Thoracic aorta (tissue), 2 donors: ENCODE results near the gene DHPS. TPM values are rescaled to one million over a fixed set of nuclear protein-coding genes. Genes with fewer than 3 reads are reported as not detected.
"Not testable (repeated sequence)": the region's sequence is repeated elsewhere in the genome, so short reads cannot be mapped to it uniquely, and the experiment has no call there.

Experiments used
- ATAC-seq: fragments of 150-250 bp; one replicate; pipeline ENCODE4 v1.8.0; 2017; ENCODE audit warnings: low read depth; ENCODE audit not compliant: insufficient number of reproducible peaks, low FRiP score
- DNase-seq: peaks from one replicate; pipeline ENCODE4 v3.0.0-alpha.2; 2020; ENCODE audit warnings: low spot score
- H3K27ac ChIP-seq, 2 donors: fragments of 200-600 bp; sonication (generic); 1 replicate in 1 of 2; 2 replicates in 1 of 2; pipeline ENCODE4 v1.5.1; 2016; ENCODE audit warnings: mild to moderate bottlenecking in 2 of 2, moderate library complexity in 2 of 2
- H3K27me3 ChIP-seq: fragments of 200-600 bp; sonication (generic); replicated peaks from 2 replicates; pipeline ENCODE4 v1.6.0; 2016; ENCODE audit warnings: mild to moderate bottlenecking; ENCODE audit not compliant: insufficient read depth
- H3K36me3 ChIP-seq: fragments of 200-600 bp; sonication (generic); one replicate; pipeline ENCODE4 v1.5.1; 2016
- H3K4me1 ChIP-seq, 2 donors: fragments of 200-600 bp; sonication (generic); 1 replicate in 1 of 2; 2 replicates in 1 of 2; pipeline versions ENCODE4 v1.5.1 to v1.6.0; 2016; ENCODE audit warnings: low read depth in 2 of 2, mild to moderate bottlenecking in 1 of 2; ENCODE audit not compliant: control insufficient read depth in 1 of 2
- H3K4me3 ChIP-seq: fragments of 200-600 bp; sonication (generic); 2 replicates; pipeline ENCODE4 v1.5.1; 2016; ENCODE audit warnings: mild to moderate bottlenecking
- H3K9me3 ChIP-seq: fragments of 200-600 bp; sonication (generic); 2 replicates; pipeline ENCODE4 v1.5.1; 2016
- total RNA-seq, 2 donors: library from RNA; depleted of rRNA; stranded (reverse); fragments of >200 nt; gene quantifications; one replicate each; pipeline versions ENCODE4 v1.1.0 to v1.2.3, GENCODE V29; 2016
- TF ChIP-seq, protein P1 (sequence below): fragments of 200-600 bp; sonication (generic); IDR thresholded peaks from one replicate; pipeline ENCODE4 v1.5.1; 2019; ENCODE audit warnings: antibody characterized with exemption

Gene DHPS
- total RNA-seq, 2 donors from 2014 or later = 101 to 114 TPM

DNA sequence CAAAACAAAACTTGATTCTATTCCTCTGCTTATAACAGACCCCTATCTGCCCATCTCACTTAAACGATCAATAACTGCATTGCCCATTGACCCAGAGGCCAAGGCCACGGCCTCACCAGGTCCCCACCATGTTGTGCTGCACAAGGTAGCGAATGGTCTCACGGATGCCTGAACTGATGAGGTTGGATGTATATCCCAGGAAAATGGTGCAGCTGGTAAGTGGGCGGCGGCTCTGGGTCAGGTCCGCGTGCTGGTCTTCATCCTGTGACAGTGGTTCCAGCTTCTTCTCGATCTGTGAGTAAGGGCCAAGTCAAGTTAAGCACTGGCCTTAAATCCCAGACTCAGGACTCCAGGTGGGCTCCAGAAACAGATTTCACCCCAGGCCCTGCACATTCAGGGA lies 1.6 kb downstream of the DHPS start:
- TF ChIP-seq, protein P1, sequence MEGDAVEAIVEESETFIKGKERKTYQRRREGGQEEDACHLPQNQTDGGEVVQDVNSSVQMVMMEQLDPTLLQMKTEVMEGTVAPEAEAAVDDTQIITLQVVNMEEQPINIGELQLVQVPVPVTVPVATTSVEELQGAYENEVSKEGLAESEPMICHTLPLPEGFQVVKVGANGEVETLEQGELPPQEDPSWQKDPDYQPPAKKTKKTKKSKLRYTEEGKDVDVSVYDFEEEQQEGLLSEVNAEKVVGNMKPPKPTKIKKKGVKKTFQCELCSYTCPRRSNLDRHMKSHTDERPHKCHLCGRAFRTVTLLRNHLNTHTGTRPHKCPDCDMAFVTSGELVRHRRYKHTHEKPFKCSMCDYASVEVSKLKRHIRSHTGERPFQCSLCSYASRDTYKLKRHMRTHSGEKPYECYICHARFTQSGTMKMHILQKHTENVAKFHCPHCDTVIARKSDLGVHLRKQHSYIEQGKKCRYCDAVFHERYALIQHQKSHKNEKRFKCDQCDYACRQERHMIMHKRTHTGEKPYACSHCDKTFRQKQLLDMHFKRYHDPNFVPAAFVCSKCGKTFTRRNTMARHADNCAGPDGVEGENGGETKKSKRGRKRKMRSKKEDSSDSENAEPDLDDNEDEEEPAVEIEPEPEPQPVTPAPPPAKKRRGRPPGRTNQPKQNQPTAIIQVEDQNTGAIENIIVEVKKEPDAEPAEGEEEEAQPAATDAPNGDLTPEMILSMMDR = no peak
- DNase-seq = no peak
- peaks cover 41% of the 10 kb centered on the region for H3K36me3 ChIP-seq
- peaks cover 0 to 12% of the 10 kb centered on the region in 2 donors for H3K4me1 ChIP-seq
- H3K27ac ChIP-seq = no peak overlapping the region
- H3K9me3 ChIP-seq = no peaks in the 10 kb centered on the region
- ATAC-seq = no peak
- H3K4me3 ChIP-seq = no peak overlapping the region
- no peaks in the 10 kb centered on the region for H3K27me3 ChIP-seq

DNA sequence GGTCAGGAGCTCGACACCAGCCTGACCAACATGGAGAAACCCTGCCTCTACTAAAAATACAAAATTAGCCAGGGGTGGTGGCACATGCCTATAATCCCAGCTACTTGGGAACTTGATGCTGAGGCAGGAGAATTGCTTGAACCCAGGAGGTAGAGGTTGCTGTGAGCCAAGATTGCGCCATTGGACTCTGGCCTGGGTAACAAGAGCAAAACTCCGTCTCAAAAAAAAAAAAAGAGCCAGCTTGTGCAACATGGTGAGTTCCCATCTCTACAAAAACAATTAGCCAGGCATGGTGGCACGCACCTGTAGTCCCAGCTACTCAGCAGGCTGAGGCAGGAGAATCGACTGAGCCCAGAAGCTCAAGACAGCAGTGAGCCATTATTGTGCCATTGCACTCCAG lies 3.6 kb downstream of the DHPS start:
- not testable (repeated sequence) for H3K27me3 ChIP-seq, DNase-seq, H3K27ac ChIP-seq, ATAC-seq, H3K4me3 ChIP-seq, H3K9me3 ChIP-seq
- H3K4me1 ChIP-seq = peaks cover 0 to 12% of the 10 kb centered on the region in 2 donors
- peaks cover 55% of the 10 kb centered on the region for H3K36me3 ChIP-seq

DNA sequence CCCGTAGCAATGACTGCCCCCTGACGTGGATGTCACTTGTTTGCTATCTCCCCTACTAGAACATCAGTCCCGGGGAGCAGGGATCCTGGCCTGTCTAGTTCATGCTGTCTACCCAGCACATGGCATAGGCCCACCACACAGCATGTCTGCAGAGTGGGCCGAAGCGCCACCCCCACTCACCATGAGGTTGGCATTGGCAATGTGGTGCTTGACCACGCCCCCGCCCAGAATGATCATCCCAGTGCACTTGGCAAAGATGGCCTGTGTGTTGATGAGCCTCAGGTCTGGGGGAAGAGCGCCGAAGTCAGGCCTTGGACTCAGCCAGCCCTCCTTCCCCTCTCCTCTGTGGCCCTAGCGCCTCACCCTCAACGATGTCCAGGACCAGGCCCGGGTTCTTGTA lies 4.8 kb downstream of the DHPS start:
- TF ChIP-seq, protein P1 = no peak
- ATAC-seq (no peak), DNase-seq (no peak)
- Histone ChIP-seq H3K9me3 (no peaks in the 10 kb centered on the region), H3K27me3 (no peaks in the 10 kb centered on the region), H3K27ac (no peak overlapping the region), H3K36me3 (peaks cover 57% of the 10 kb centered on the region), H3K4me1 (peaks cover 0 to 12% of the 10 kb centered on the region in 2 donors), H3K4me3 (no peak overlapping the region)

DNA sequence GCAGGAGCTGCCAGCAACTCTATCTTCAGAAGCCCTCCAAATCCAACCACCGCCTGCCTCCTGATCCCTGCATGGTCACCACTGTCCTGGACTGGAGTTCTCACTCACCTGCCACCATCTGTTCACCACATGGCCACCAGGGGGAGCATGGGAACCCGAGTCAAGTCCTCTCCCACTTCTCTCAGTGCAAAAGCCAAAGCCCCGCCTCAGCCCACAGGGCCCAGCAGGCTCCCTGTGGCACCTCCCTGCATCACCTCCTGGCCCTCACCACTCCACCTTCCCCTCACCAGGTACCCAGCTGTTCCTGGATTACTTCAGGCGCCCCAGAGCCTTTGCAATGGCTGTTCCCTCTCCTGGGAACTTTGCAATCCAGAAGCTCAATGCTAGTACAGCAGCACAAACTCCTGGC lies 5.3 kb downstream of the DHPS start:
- no peaks in the 10 kb centered on the region for H3K27me3 ChIP-seq
- H3K4me3 ChIP-seq = no peak overlapping the region
- no peaks in the 10 kb centered on the region for H3K9me3 ChIP-seq
- H3K27ac ChIP-seq = no peak overlapping the region
- TF ChIP-seq, protein P1 = peak; percentile 92
- no peak for DNase-seq
- peaks cover 57% of the 10 kb centered on the region for H3K36me3 ChIP-seq
- H3K4me1 ChIP-seq = peaks cover 0 to 12% of the 10 kb centered on the region in 2 donors
- no peak for ATAC-seq

DNA sequence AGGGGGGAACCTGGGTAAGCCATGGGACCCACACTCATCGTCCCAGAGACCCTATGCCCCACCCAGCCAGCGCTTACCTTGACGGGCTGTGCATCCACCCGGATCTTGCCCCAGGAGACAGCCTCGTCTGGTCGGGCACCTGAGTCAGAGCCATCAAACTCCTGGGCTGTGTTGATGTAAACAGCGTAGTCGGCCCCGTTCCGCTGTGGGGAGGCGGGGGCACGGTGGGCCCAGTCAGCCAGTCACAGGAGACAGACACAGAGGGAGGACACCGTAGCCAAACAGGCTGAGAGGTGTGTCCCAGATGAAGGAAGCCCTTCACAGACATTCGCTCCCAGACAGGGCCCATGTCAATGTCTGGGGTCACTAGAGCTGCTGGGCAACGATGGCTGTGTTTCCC lies 5.7 kb downstream of the DHPS start:
- DNase-seq (no peak), ATAC-seq (no peak)
- H3K4me3 ChIP-seq = no peak overlapping the region
- H3K36me3 ChIP-seq = peaks cover 57% of the 10 kb centered on the region
- no peaks in the 10 kb centered on the region for H3K9me3 ChIP-seq
- TF ChIP-seq, protein P1 = no peak
- no peaks in the 10 kb centered on the region for H3K27me3 ChIP-seq
- no peak overlapping the region for H3K27ac ChIP-seq
- peaks cover 0 to 14% of the 10 kb centered on the region in 2 donors for H3K4me1 ChIP-seq

DNA sequence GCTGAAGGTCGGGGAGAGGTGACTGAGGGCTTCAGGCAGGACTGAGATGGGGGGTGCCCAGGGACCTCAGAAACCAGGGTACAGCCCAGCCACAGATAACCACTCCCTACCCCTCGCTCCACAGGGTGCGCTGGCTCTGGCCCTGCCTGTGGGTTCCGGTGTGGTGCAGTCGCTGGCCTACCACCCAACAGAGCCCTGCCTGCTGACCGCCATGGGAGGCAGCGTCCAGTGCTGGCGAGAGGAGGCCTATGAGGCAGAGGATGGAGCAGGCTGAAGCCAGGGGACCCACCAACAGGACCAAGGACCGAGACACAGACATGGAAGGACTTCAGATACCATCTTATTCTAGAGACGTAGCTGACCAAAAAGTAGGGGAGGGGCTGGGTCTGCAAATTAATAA lies 6.3 kb downstream of the DHPS start:
- Histone ChIP-seq H3K36me3 (peaks cover 57% of the 10 kb centered on the region), H3K27me3 (no peaks in the 10 kb centered on the region), H3K4me3 (no peak overlapping the region), H3K27ac (no peak overlapping the region), H3K9me3 (no peaks in the 10 kb centered on the region), H3K4me1 (peaks cover 5 to 14% of the 10 kb centered on the region in 2 donors)
- ATAC-seq (no peak), DNase-seq (no peak)
- TF ChIP-seq, protein P1 = no peak
